HL-60/S4 treated with retinoic acid at 250 ng/mL for 4 days and 3 days (cell line): Measurements from ENCODE around the gene TBC1D5.

ENCODE experiments used
- in situ Hi-C: fragments of 300-500 bp; cut with MboI; formaldehyde crosslinking; loops from 2 replicates; pipeline ENCODE4 v1.7.0; 2022; ENCODE audit warnings: low sequenced_read_pairs

The TBC1D5 gene

GRCh38 chr3:17602126-17602525, 140.3 kb downstream of the TBC1D5 start:
- in situ Hi-C loops = no loop called here

- in situ Hi-C loops = no loop called here
Measured at GRCh38 chr3:17592956-17593355, 149.5 kb downstream of the TBC1D5 start.

DNA sequence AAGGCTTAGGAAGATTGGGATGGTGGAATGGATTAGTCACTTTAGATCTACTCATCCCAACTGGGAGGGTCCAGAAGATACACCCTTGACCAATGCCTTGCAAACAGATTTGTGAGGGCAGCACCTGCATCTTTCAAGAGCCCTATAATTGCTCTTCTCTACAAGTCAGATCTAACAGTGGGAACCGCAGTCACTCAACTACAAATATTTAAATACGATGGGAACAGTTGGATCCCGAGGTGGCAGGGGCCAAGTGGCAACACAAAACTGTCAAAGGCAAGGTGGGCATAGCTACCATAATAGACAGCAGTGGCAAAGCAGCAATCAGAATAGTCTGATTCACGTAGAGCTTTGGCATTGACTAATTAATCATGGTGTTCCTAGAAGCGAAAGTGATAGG, 152.0 kb downstream of the TBC1D5 start:
- in situ Hi-C loops = no loop called here

GRCh38 chr3:17589888-17590287, 152.5 kb downstream of the TBC1D5 start:
- in situ Hi-C loops = no loop called here

DNA sequence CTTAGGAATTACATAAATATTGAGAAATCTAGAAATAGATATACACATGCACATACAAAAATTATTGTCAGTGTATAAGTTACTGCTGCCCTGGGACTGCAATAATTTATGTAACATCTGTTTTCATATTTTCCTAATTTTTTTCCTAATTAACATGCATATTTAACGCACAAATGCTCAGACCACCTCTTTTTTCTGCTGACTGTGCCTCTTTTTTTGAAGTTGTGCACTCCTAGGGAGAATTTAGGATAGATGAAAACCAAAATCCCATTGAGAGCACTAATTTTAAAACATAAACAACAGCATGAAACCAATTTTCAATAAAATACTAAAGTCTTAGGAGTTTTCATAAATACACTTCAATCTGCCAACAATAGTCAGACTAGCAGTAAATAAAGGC, 154.0 kb downstream of the TBC1D5 start:
- in situ Hi-C loops = no loop called here

DNA sequence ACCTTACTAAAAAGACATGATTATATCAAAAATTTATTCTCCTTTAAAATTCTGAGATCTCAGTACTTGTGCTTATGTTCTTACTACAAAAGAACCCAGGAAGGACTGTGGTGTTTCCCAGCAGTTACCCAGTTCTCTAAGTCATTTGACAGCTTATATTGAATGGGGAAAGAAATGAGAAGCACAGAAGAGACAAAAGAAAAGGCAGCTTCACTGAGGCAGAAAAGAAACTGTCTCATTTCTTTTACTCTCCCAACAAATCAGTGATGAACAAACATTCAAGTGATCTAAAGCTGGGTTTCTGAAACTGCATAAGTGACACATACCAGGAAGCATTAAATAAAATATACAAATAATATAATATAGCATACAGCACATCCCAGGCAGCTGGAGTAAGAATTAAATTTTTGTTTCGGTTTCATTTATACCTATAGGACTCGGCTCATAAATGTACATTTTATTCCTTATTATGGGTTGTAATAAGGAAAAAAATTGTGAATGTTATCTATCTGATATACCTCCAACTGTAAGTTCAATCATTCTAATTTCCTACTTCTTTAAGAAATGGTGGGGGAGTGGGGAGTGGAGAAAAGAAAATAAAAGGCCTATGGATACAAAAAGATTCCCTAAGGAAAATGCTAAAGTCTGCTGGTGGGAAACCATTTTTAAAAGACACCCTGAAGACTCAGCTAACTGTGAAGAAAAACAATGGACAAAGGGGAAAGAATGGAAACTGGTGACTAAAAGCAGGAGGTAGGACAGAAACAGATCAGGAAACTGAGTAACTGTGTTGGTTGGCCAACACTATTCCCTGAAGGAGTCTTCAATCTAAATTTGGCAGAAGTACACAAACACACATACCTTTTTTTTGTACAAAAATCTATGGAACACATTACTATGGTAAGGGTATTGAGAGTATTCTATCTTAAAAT, 156.8 kb downstream of the TBC1D5 start:
- in situ Hi-C loops = no loop called here

- in situ Hi-C loops = no loop called here
Measured at GRCh38 chr3:17584066-17584465, 158.4 kb downstream of the TBC1D5 start.

GRCh38 chr3:17583530-17583929, 158.9 kb downstream of the TBC1D5 start:
- in situ Hi-C loops = no loop called here

- in situ Hi-C loops = no loop called here
Measured at GRCh38 chr3:17581421-17582080, 160.9 kb downstream of the TBC1D5 start.

DNA sequence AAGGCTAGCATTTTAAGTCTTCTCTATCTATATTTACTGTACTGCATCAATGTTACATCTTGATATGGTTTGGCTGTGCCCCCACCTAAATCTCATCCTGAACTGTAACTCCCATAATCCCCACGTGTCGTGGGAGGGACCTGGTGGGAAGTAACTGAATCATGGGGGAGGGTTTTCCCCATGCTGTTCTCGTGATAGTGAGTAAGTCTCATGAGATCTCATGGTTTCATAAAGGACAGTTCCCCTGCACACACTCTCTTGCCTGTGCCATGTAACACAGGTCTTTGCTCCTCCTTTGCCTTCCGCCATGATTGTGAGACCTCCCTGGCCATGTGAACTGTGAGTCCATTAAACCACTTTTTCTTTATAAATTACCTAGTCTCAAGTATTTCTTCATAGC, 161.5 kb downstream of the TBC1D5 start:
- in situ Hi-C loops = no loop called here

DNA sequence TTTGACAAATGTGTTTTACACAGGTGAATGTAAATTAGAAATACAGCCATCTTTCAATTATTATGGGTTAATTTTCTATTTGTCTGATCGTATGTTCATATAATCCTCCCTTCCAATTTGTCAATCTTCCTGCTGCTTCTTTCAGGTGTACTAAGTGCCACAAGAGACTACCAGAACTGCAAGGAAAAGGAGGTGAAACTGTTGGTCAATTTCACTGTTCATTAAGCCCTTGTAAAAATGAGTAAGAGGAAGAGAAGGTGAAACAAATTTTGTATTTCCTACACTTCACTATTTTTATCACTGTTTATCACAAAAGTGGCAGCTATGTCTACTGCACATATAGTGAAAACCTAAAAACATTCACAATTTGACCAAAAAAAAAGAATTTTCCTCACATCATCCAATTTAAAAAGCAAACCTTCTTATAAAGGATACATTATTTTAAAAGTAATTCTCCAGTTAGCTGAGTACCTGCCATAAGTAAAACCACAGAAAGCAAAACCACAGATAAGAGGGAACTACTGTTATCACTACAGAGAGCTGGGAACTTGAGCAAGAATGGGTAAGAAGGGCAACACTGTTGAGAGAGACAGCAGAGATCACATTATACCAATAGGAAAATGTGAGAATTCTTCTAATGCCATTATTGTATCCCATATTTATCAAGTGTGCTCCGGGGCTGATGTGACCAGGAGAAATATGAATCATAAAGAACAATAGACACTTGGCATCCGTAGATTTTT, 163.0 kb downstream of the TBC1D5 start:
- in situ Hi-C loops = no loop called here

- in situ Hi-C loops = no loop called here
Measured at GRCh38 chr3:17577796-17578520, 164.5 kb downstream of the TBC1D5 start.

- in situ Hi-C loops = no loop called here
Measured at GRCh38 chr3:17573396-17573795, 169.0 kb downstream of the TBC1D5 start.

DNA sequence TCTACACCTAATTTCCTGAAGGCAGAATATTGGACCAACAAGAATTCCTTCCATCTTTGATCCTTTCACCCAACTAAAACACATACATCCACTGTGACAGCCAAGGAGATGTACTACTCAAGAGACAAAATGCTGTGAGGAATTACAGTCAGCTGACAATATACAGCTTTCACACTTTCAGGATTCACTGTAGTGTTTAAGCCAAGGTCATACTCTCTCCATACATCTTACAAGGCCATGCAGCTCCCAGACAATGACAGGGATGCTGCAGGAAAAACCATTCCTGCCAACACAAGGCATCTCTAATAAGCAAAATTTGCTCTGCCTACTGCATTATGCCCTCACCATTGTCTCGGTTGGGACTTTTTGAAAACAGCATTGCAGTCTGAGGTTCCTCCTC, 170.7 kb downstream of the TBC1D5 start:
- in situ Hi-C loops = no loop called here

- in situ Hi-C loops = no loop called here
Measured at GRCh38 chr3:17562845-17563244, 179.6 kb downstream of the TBC1D5 start.

GRCh38 chr3:17558565-17558964, 183.9 kb downstream of the TBC1D5 start:
- in situ Hi-C loops = no loop called here

DNA sequence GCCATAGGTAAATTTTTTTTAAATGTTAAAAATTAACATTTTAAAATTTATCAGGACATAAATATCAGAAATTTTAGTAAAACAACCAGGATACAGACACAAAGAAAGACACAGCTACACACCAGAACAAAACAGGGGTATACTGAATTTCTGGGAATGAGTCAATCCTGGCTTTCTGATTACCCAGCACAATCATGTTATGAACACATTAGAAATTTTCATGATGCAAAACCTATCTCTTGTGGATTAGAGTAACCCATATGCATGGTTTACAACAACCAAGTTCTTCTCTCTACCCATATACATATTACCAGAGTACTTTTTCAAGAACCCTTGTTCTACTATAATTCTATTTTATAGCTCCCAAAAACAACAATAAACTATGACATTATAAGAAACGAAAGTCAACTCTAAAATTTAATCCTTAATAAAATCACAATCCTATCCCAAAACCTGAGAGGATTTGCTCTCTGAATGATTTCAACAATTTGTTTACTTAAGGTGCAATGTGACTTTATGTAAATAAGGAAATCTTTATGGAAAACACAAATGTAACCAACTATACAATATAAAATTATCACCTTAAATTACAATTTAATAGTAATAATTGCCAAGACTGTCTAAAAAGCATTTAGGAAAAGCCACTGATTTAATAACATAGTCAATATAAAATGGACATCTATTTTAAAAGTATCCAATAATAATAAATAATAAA, 184.5 kb downstream of the TBC1D5 start:
- in situ Hi-C loops = no loop called here

- in situ Hi-C loops = no loop called here
Measured at GRCh38 chr3:17555525-17555924, 186.9 kb downstream of the TBC1D5 start.

GRCh38 chr3:17554078-17554477, 188.4 kb downstream of the TBC1D5 start:
- in situ Hi-C loops = no loop called here

DNA sequence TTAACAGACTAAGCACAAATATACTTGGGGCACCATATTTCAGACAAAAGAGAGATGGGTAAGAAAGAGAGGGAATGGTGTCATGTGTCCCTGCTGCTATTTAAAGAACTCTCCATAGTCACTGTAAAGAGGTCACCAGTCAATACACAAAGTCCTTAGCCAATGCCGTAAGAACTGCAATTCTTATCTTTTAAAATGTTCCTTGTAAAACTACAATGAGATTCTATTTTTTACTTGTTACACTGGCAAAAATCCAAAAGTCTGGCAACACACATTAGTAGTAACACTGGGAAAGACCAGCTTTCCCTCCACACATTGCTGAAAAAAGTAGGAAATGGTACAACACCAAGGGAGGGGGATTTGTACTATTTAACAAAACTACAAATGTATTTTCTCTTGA, 189.4 kb downstream of the TBC1D5 start:
- in situ Hi-C loops = no loop called here
